Keratinocyte (primary cell): ENCODE results near the gene BEST3.

Source experiments
- EZH2 ChIP-seq: IDR thresholded peaks from one replicate; pipeline ENCODE4 v1.6.1; 2012; ENCODE audit warnings: inconsistent platforms, mild to moderate bottlenecking, low read length, moderate library complexity
- TF ChIP-seq, protein P1 (sequence below), 3 experiments: IDR thresholded peaks in 1 of 3; conservative IDR thresholded peaks in 1 of 3; optimal IDR thresholded peaks in 1 of 3; 2 replicates in 2 of 3; 3 replicates in 1 of 3; pipeline versions ENCODE3 to v1.5.1; 2011; ENCODE audit warnings: low read length in 3 of 3, mild to moderate bottlenecking in 3 of 3, moderate library complexity in 2 of 3, control low read depth in 1 of 3, inconsistent platforms in 1 of 3; ENCODE audit not compliant: insufficient read depth in 2 of 3; ENCODE audit errors: extremely low read depth in 1 of 3

DNA sequence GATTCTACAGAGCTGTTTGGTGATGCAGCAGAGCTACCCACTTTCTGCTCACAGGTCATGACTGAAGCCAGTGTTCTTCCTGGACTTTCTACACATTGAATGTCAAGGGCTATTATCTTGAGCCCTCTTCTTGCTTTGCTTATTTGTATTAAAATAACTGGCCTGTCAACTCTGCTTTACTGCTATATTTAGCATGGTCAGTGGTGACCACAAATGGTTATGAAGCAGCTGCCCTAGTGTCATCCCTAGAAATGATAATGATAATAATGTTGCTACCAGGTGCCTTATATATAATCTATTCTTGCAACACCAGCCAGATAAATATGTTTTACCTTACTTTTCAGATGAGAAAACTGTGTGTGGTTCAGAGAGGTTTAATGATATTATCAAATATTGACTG, 85.8 kb downstream of the BEST3 start:
- TF ChIP-seq, protein P1, sequence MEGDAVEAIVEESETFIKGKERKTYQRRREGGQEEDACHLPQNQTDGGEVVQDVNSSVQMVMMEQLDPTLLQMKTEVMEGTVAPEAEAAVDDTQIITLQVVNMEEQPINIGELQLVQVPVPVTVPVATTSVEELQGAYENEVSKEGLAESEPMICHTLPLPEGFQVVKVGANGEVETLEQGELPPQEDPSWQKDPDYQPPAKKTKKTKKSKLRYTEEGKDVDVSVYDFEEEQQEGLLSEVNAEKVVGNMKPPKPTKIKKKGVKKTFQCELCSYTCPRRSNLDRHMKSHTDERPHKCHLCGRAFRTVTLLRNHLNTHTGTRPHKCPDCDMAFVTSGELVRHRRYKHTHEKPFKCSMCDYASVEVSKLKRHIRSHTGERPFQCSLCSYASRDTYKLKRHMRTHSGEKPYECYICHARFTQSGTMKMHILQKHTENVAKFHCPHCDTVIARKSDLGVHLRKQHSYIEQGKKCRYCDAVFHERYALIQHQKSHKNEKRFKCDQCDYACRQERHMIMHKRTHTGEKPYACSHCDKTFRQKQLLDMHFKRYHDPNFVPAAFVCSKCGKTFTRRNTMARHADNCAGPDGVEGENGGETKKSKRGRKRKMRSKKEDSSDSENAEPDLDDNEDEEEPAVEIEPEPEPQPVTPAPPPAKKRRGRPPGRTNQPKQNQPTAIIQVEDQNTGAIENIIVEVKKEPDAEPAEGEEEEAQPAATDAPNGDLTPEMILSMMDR (optimal IDR thresholded peaks at IDR 0.05 in 1 of 3, IDR thresholded peaks at IDR 0.05 in 1 of 3, conservative IDR thresholded peaks at IDR 0.05 in 1 of 3; ENCODE audit: extremely low read depth in 1 of 3, insufficient read depth in 2 of 3, low read length in 3 of 3) = no peak
- TF ChIP-seq EZH2 = no peak
